NCI-H774 (cell line): ENCODE data around the gene RXFP4.

Source experiments
- DNase-seq: peaks from one replicate; lab custom pipeline; 2025; lab: John Stamatoyannopoulos, UW

The RXFP4 gene

GRCh38 chr1:155961937-155962336, 20.5 kb downstream of the RXFP4 start:
- no peak for DNase-seq

GRCh38 chr1:155962599-155963211, 21.3 kb downstream of the RXFP4 start:
- DNase-seq, result no peak

- DNase-seq, result no peak
These were observed 22.8 kb downstream of the RXFP4 start for GRCh38 chr1:155964193-155964592.

- DNase-seq, result no peak
These were observed 24.7 kb downstream of the RXFP4 start for GRCh38 chr1:155966135-155966534.

GRCh38 chr1:155966750-155967149, 25.3 kb downstream of the RXFP4 start:
- no peak for DNase-seq

- no peak for DNase-seq
These were observed 26.1 kb downstream of the RXFP4 start for GRCh38 chr1:155967341-155968050.

- no peak for DNase-seq
These were observed 26.6 kb downstream of the RXFP4 start for GRCh38 chr1:155968051-155968400.

- DNase-seq, result no peak
These were observed 27.2 kb downstream of the RXFP4 start for GRCh38 chr1:155968670-155969069.

GRCh38 chr1:155969377-155969791, 27.9 kb downstream of the RXFP4 start:
- DNase-seq, result no peak

GRCh38 chr1:155970531-155971167, 29.2 kb downstream of the RXFP4 start:
- no peak for DNase-seq

- DNase-seq, result no peak
These were observed 30.7 kb downstream of the RXFP4 start for GRCh38 chr1:155971910-155972809.

- DNase-seq, result no peak
These were observed 32.3 kb downstream of the RXFP4 start for GRCh38 chr1:155973723-155974122.

- no peak for DNase-seq
These were observed 33.0 kb downstream of the RXFP4 start for GRCh38 chr1:155974208-155975115.

GRCh38 chr1:155975375-155976061, 34.1 kb downstream of the RXFP4 start:
- DNase-seq, result no peak

GRCh38 chr1:155976062-155976912, 34.8 kb downstream of the RXFP4 start:
- peak; percentile 33 for DNase-seq

GRCh38 chr1:155976913-155977689, 35.7 kb downstream of the RXFP4 start:
- no peak for DNase-seq

- no peak for DNase-seq
These were observed 36.4 kb downstream of the RXFP4 start for GRCh38 chr1:155977690-155978324.

- peak; percentile 47 for DNase-seq
These were observed 37.0 kb downstream of the RXFP4 start, which contains the start of gene ARHGEF2 for GRCh38 chr1:155978325-155978972. Gene ARHGEF2 (minus strand): TSS chr1:155978547. CDS start chr1:155978427, 120 bp downstream.
